GM12872 (cell line): ENCODE measurements around the gene NR0B2.

Source experiments
- TF ChIP-seq, protein P1 (sequence below): IDR thresholded peaks from 3 replicates; pipeline ENCODE4 v1.5.1; 2011; ENCODE audit warnings: low read depth, mild to moderate bottlenecking, low read length, moderate library complexity; ENCODE audit not compliant: insufficient read depth

The NR0B2 gene, protein sequence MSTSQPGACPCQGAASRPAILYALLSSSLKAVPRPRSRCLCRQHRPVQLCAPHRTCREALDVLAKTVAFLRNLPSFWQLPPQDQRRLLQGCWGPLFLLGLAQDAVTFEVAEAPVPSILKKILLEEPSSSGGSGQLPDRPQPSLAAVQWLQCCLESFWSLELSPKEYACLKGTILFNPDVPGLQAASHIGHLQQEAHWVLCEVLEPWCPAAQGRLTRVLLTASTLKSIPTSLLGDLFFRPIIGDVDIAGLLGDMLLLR

DNA sequence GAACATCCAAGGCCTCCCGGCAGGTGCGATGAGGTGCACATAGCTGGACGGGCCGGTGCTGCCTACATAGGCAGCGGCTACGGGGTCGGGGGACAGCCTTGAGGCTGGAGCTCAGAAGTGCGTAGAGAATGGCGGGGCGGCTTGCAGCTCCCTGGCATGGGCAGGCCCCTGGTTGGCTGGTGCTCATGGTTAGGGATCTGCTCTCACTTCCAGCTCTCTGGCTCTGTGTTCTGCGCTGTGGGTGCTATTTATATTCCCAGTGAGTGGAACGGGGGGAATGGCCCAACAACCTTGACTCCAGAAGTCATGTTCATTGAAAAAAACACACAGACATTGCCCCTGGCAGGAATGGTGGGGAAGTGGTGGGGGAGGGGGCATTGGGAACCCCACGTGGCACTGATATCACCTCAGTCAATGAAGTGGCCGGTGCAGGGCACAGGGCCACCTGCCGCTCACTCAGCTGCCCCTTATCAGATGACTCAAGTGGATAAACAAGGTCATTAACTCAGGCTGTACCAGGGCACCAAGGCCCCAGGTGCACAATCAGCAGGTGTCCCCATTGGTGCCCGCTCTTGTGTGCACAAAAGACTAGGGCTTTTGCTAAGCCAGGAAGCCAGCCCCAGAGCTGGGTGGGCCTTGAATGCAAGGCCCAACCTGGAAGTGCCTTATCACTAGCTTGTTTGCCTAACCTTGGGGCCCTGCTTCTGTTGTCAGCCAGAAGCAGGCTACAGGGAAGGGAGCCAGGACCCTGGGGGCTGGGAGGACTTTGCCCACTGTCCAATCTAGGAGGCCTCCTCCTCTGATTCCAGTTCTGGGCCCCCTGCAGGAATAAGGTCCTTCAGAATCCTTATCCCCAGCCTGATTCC, at the start of gene NR0B2:
Gene NR0B2 (minus strand): TSS at position 222 of the 866 bp plus-strand sequence. CDS start 35 bp downstream, at position 187.
- TF ChIP-seq, protein P1, sequence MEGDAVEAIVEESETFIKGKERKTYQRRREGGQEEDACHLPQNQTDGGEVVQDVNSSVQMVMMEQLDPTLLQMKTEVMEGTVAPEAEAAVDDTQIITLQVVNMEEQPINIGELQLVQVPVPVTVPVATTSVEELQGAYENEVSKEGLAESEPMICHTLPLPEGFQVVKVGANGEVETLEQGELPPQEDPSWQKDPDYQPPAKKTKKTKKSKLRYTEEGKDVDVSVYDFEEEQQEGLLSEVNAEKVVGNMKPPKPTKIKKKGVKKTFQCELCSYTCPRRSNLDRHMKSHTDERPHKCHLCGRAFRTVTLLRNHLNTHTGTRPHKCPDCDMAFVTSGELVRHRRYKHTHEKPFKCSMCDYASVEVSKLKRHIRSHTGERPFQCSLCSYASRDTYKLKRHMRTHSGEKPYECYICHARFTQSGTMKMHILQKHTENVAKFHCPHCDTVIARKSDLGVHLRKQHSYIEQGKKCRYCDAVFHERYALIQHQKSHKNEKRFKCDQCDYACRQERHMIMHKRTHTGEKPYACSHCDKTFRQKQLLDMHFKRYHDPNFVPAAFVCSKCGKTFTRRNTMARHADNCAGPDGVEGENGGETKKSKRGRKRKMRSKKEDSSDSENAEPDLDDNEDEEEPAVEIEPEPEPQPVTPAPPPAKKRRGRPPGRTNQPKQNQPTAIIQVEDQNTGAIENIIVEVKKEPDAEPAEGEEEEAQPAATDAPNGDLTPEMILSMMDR, result no peak

DNA sequence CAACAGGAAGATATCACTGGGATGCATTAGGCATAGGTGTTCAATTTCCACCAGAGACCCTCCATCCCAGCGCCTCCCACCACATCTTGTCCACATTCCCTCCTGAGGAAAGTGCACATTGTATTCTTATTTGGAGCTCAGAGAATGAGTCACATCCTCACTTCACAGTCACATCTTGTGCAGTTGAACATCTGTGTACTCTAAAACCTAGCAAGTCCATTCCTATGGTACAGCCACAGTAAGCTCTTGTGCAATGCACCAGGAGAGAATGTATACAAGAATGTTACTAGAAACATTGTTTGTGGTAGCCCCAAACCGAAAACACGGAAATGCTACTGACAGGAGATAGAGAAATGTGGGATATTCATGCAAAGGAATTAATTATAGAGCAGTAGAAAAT, 48.1 kb upstream of the NR0B2 start:
- TF ChIP-seq, protein P1, result no peak

DNA sequence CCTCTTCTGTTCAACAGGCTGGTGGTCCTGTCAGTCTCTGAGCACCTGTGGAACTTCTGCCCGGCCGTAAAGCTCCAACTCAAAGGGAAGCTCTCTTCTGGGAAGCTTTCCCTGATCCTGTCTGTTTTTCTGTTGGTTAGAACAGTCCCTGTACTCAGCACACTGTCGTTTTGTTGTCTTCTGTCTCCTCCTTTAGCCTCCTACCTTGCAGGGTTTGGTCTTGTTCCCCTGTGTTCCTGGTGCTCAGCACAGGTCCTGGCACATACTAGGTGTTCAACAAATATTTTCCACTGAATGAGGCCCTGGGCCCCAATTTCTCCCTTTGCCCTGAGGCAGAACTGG, 46.8 kb upstream of the NR0B2 start:
- TF ChIP-seq, protein P1, result no peak

DNA sequence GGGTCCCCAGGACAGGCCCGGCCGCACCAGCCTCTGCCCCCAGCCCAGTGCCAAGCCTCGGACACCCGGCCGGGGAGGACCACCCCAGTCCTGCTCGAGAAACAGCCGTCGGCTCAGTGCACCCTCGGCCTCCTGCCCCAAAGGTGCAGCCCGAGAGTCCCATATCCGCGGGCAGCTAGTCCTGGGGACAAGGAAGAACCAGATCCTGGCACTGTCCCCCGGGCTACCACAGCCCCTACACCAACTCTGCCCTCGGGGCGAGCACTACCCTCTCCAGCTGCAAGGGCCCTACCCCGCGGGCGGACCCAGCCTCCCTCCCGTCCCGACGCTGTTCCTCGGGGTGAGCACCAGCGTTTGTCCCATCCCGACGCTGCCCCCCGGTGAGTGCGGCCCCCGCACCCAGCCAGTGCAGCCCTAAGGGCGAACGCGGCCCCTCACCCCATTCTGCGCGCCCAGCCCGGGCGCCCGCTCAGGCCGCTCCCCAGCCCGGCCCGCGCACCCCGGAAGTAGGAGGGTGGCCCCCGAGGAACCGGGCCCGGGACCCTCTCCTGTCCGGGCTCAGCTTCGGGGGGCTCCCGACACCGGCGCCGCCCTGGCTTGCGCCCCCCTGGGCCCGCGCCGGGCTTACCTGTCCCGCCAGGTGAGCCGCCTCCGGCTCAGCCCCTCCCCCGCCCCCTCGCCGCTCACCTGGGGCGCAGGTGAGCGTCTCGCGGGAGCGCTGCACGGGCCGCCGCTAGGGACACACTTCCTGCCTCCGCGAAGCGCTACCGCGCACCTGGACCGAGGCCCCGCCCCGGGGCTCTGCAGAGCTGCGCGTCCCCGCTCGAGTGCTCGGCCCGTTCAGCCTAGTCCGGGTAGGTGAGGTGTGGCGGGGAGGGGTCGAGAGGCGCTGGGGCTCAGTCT, 46.2 kb upstream of the NR0B2 start, which contains the start of gene KDF1:
Gene KDF1 (minus strand): TSS at position 747 of the 903 bp plus-strand sequence. CDS start 8,088 bp downstream, outside the sequence.
- TF ChIP-seq, protein P1, result peak; percentile 16; the same call in 1 of the 3 replicates

DNA sequence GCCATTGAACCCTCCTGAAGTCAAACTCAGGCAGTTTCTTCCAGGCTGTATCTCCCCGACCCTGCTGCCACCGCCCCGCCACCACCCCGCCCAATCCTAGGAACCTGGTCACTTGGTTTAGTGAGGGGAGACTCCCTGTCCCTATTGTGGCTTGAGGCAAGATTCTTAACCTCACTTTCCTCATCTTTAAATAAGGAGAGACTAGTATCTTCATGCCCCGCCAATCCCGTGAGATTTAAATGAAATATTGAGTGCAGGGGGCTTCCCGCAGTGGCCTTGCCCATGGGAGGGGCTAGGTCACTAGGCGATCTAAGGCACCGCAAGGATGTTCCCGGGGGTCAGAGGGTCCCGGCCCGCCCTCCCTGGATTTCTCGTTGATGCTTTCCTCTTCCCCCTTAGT, 45.5 kb upstream of the NR0B2 start:
- TF ChIP-seq, protein P1, result no peak

DNA sequence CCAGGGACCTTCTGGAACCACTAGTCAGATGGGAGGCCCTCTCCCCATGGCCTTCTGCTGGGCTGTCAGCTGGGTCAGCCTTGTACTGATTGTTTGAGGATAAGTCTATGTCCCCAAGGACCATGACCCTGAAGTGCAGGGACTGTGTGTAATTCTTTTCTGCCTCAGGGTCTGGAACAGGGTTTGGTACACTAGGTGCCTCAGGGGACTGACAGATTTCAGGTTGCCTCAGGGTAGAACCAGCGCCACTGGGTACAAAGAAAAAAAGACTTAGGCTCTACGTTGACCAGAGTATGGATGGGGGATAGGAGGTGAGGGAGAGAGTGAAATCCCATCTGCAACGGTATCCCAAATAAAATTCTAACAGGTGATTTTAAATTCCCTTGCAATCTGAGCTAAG, 43.5 kb upstream of the NR0B2 start:
- TF ChIP-seq, protein P1, result no peak
